GM20431 (cell line): Measurements from ENCODE around the gene RNF183.
"Not testable (repeated sequence)": the region's sequence is repeated elsewhere in the genome, so short reads cannot be mapped to it uniquely, and the experiment has no call there.

ENCODE experiments used
- in situ Hi-C: fragments of 300-500 bp; cut with MseI, MboI; formaldehyde crosslinking; loops from one replicate; pipeline ENCODE4 v1.15.0; 2020; ENCODE audit warnings: low sequenced_read_pairs; ENCODE audit not compliant: unreplicated experiment

Gene RNF183

GRCh38 chr9:113319054-113319453 is 15.9 kb upstream of the RNF183 start:
- in situ Hi-C loops: loop anchor here (25.0 kb wide), 1 partner anchor 343 kb away; no protein-coding TSS in a partner anchor

GRCh38 chr9:113317777-113318176 is 14.6 kb upstream of the RNF183 start:
- in situ Hi-C loops: loop anchor here (25.0 kb wide), 1 partner anchor 345 kb away; no protein-coding TSS in a partner anchor

GRCh38 chr9:113316030-113316429 is 12.9 kb upstream of the RNF183 start:
- in situ Hi-C loops: loop anchor here (25.0 kb wide), 1 partner anchor 346 kb away; no protein-coding TSS in a partner anchor

GRCh38 chr9:113315231-113315630 is 12.1 kb upstream of the RNF183 start:
- in situ Hi-C loops: loop anchor here (25.0 kb wide), 1 partner anchor 347 kb away; no protein-coding TSS in a partner anchor

GRCh38 chr9:113313261-113313660 is 10.1 kb upstream of the RNF183 start:
- in situ Hi-C loops: loop anchor here (25.0 kb wide), 1 partner anchor 349 kb away; no protein-coding TSS in a partner anchor

GRCh38 chr9:113311961-113312360 is 8.8 kb upstream of the RNF183 start:
- in situ Hi-C loops: loop anchor here (25.0 kb wide), 1 partner anchor 350 kb away; no protein-coding TSS in a partner anchor

GRCh38 chr9:113310538-113310937 is 7.4 kb upstream of the RNF183 start:
- in situ Hi-C loops: loop anchor here (25.0 kb wide), 1 partner anchor 352 kb away; no protein-coding TSS in a partner anchor

- in situ Hi-C loops: loop anchor here (25.0 kb wide), 1 partner anchor 353 kb away; no protein-coding TSS in a partner anchor
Measured at GRCh38 chr9:113309204-113309813, 6.1 kb upstream of the RNF183 start.

- in situ Hi-C loops: loop anchor here (25.0 kb wide), 1 partner anchor 355 kb away; no protein-coding TSS in a partner anchor
Measured at GRCh38 chr9:113307396-113307975, 4.3 kb upstream of the RNF183 start.

GRCh38 chr9:113306566-113306965 is 3.4 kb upstream of the RNF183 start:
- in situ Hi-C loops: loop anchor here (25.0 kb wide), 1 partner anchor 356 kb away; no protein-coding TSS in a partner anchor

GRCh38 chr9:113301548-113301947 is 1.6 kb downstream of the RNF183 start:
- in situ Hi-C loops: loop anchor here (25.0 kb wide), 1 partner anchor 361 kb away; no protein-coding TSS in a partner anchor

- in situ Hi-C loops: loop anchor here (25.0 kb wide), 1 partner anchor 362 kb away; no protein-coding TSS in a partner anchor
Measured at GRCh38 chr9:113299800-113300292, 3.3 kb downstream of the RNF183 start.

- in situ Hi-C loops: no loop called here
Measured at GRCh38 chr9:113298924-113299770, 4.0 kb downstream of the RNF183 start.

- in situ Hi-C loops: no loop called here
Measured at GRCh38 chr9:113298311-113298710, 4.9 kb downstream of the RNF183 start.

- in situ Hi-C loops: no loop called here
Measured at GRCh38 chr9:113296796-113297558, 6.2 kb downstream of the RNF183 start.

GRCh38 chr9:113296247-113296646 is 6.9 kb downstream of the RNF183 start:
- in situ Hi-C loops: not testable (repeated sequence)

GRCh38 chr9:113293285-113293878 is 9.8 kb downstream of the RNF183 start:
- in situ Hi-C loops: no loop called here

- in situ Hi-C loops: no loop called here
Measured at GRCh38 chr9:113290052-113290607, 13.0 kb downstream of the RNF183 start.

- in situ Hi-C loops: no loop called here
Measured at GRCh38 chr9:113289091-113289490, 14.1 kb downstream of the RNF183 start.
